MM.1S (cell line): ENCODE measurements around the gene ZNF362.

Experiments used
- CTCF ChIP-seq: fragments of 300-600 bp; sonication (generic); IDR thresholded peaks from 2 replicates; pipeline ENCODE4 v1.5.1; 2016; ENCODE audit warnings: antibody characterized with exemption, low read length, mixed read lengths
- EZH2 ChIP-seq: fragments of 300-600 bp; sonication (generic); optimal IDR thresholded peaks from 2 replicates; pipeline ENCODE3; 2017; ENCODE audit warnings: low read depth, mild to moderate bottlenecking, antibody characterized with exemption, low read length, mixed read lengths
- EZH2phosphoT487 ChIP-seq: fragments of 300-600 bp; sonication (generic); IDR thresholded peaks from 2 replicates; pipeline ENCODE4 v1.6.1; 2018; ENCODE audit warnings: antibody characterized with exemption, low read length

GRCh38 chr1:33288976-33289857 lies 32.9 kb downstream of the ZNF362 start:
- TF ChIP-seq CTCF: no peak
- TF ChIP-seq EZH2phosphoT487: no peak
- no peak for TF ChIP-seq EZH2
